ENCODE data around the gene GNAT1.

DNA sequence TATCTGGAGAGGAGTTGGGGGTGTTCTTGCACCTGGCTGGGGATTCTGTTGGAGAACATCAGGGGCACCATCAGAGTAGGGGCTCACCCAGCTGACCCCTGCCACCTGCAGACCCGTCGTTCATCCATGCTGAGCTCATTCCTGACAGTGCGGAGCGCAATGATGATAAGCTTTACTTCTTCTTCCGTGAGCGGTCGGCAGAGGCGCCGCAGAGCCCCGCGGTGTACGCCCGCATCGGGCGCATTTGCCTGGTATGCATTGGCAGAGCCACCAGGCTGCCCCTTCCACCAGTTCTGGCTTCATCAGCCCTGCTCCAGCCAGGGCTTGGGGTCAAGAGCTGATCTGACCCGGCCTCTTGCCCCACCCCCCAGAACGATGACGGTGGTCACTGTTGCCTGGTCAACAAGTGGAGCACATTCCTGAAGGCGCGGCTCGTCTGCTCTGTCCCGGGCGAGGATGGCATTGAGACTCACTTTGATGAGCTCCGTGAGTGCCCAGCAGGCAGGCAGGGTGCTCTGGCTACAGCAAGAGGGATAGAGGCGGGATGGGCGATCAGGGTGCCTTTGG is 8.8 kb upstream of the GNAT1 start:
- TF ChIP-seq, protein P1, sequence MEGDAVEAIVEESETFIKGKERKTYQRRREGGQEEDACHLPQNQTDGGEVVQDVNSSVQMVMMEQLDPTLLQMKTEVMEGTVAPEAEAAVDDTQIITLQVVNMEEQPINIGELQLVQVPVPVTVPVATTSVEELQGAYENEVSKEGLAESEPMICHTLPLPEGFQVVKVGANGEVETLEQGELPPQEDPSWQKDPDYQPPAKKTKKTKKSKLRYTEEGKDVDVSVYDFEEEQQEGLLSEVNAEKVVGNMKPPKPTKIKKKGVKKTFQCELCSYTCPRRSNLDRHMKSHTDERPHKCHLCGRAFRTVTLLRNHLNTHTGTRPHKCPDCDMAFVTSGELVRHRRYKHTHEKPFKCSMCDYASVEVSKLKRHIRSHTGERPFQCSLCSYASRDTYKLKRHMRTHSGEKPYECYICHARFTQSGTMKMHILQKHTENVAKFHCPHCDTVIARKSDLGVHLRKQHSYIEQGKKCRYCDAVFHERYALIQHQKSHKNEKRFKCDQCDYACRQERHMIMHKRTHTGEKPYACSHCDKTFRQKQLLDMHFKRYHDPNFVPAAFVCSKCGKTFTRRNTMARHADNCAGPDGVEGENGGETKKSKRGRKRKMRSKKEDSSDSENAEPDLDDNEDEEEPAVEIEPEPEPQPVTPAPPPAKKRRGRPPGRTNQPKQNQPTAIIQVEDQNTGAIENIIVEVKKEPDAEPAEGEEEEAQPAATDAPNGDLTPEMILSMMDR (IDR thresholded peaks at IDR 0.05): no peak
- TF ChIP-seq POLR2A (IDR thresholded peaks at IDR 0.05): no peak
- TF ChIP-seq EP300 (IDR thresholded peaks at IDR 0.05): no peak
- TF ChIP-seq POLR2AphosphoS5 (IDR thresholded peaks at IDR 0.05): no peak

Measured in upper lobe of left lung (tissue), 4 donors.